GM21367 (cell line): ENCODE results near the gene NPRL2.

ENCODE experiments used
- ATAC-seq: cut with Tn5 transposase; IDR thresholded peaks from one replicate; pipeline ENCODE4 v1.9.1; 2021; ENCODE audit not compliant: unreplicated experiment

The NPRL2 gene

GRCh38 chr3:50350527-50351322 lies at the start of gene NPRL2, which contains the start of gene CYB561D2:
TSS of gene NPRL2 (minus strand) at chr3:50350775. CDS start at chr3:50350652, 123 bp downstream.
TSS of gene CYB561D2 (plus strand) at chr3:50350862. CDS start at chr3:50351434, 572 bp downstream.
- peak; percentile 57 for ATAC-seq

GRCh38 chr3:50396502-50396901 lies 45.9 kb upstream of the NPRL2 start:
- ATAC-seq: no peak

GRCh38 chr3:50395070-50395860 lies 44.7 kb upstream of the NPRL2 start:
- no peak for ATAC-seq

GRCh38 chr3:50393061-50393460 lies 42.5 kb upstream of the NPRL2 start:
- ATAC-seq: no peak

GRCh38 chr3:50392101-50392715 lies 41.6 kb upstream of the NPRL2 start:
- no peak for ATAC-seq

GRCh38 chr3:50390508-50391224 lies 40.1 kb upstream of the NPRL2 start:
- no peak for ATAC-seq

- ATAC-seq: no peak
Measured at GRCh38 chr3:50389414-50389767, 38.8 kb upstream of the NPRL2 start.

GRCh38 chr3:50388720-50389413 lies 38.3 kb upstream of the NPRL2 start:
- ATAC-seq: no peak

GRCh38 chr3:50388016-50388719 lies 37.6 kb upstream of the NPRL2 start:
- no peak for ATAC-seq

GRCh38 chr3:50385754-50386153 lies 35.2 kb upstream of the NPRL2 start:
- no peak for ATAC-seq

- no peak for ATAC-seq
Measured at GRCh38 chr3:50383750-50384149, 33.2 kb upstream of the NPRL2 start.

- ATAC-seq: no peak
Measured at GRCh38 chr3:50382722-50383121, 32.1 kb upstream of the NPRL2 start.

- ATAC-seq: no peak
Measured at GRCh38 chr3:50381383-50381782, 30.8 kb upstream of the NPRL2 start.

GRCh38 chr3:50380405-50381085 lies 30.0 kb upstream of the NPRL2 start:
- no peak for ATAC-seq

- no peak for ATAC-seq
Measured at GRCh38 chr3:50378757-50379156, 28.2 kb upstream of the NPRL2 start.

- no peak for ATAC-seq
Measured at GRCh38 chr3:50378024-50378423, 27.4 kb upstream of the NPRL2 start.

GRCh38 chr3:50375258-50375931 lies 24.8 kb upstream of the NPRL2 start:
- no peak for ATAC-seq

- ATAC-seq: no peak
Measured at GRCh38 chr3:50374363-50375257, 24.0 kb upstream of the NPRL2 start.
